SK-N-SH (cell line): Measurements from ENCODE around the gene MED12. TPM values are rescaled to one million over a fixed set of nuclear protein-coding genes. Genes with fewer than 3 reads are reported as not detected.

Source experiments
- CTCF ChIA-PET: fragments of 300-600, 350-600 bp; formaldehyde crosslinking; extraction: SDS; loops from one replicate; lab custom pipeline; 2021; lab: Yijun Ruan, JAX
- POLR2A ChIA-PET: fragments of 350-600 bp; sonication (Branson Sonifier 250); formaldehyde crosslinking; extraction: SDS; loops from one replicate; lab custom pipeline; 2020; ENCODE audit warnings: antibody characterized with exemption, inconsistent platforms; lab: Yijun Ruan, JAX
- DNase-seq: peaks from one replicate; pipeline ENCODE4 v3.0.0; 2012
- H2AFZ ChIP-seq: fragments of 200-600 bp; sonication (generic); 2 replicates; pipeline ENCODE4 v1.8.1; 2016; ENCODE audit warnings: antibody characterized with exemption, mild to moderate bottlenecking, low read depth
- H3F3A ChIP-seq: fragments of 200-600 bp; sonication (generic); replicated peaks from 2 replicates; pipeline ENCODE3; 2016; ENCODE audit warnings: antibody characterized with exemption, mild to moderate bottlenecking; ENCODE audit not compliant: insufficient read depth
- H3K27ac ChIP-seq, 2 experiments: fragments of 200-500 bp in 1 of 2; fragments of 200-600 bp in 1 of 2; sonication (Bioruptor generic) in 1 of 2; sonication (generic), shearing (Covaris generic) in 1 of 2; 2 replicates each; pipeline versions ENCODE4 v1.5.1 to v1.6.1; 2014 to 2016; ENCODE audit warnings: low read depth in 2 of 2, inconsistent platforms in 1 of 2, low read length in 1 of 2, mild to moderate bottlenecking in 1 of 2, mixed read lengths in 1 of 2
- H3K27me3 ChIP-seq: fragments of 200-600 bp; sonication (generic), shearing (Covaris generic); 2 replicates; pipeline ENCODE4 v1.6.1; 2016; ENCODE audit warnings: mixed run types; ENCODE audit not compliant: insufficient read depth
- H3K36me3 ChIP-seq, 2 experiments: fragments of 200-500 bp in 1 of 2; fragments of 200-600 bp in 1 of 2; sonication (Bioruptor generic) in 1 of 2; sonication (generic) in 1 of 2; replicated peaks in 1 of 2; 2 replicates each; pipeline versions ENCODE3 to v1.5.1; 2014 to 2016; ENCODE audit warnings: low read length in 1 of 2, mild to moderate bottlenecking in 1 of 2; ENCODE audit not compliant: insufficient read depth in 2 of 2, control insufficient read depth in 1 of 2
- H3K4me1 ChIP-seq, 2 experiments: fragments of 200-500 bp in 1 of 2; fragments of 200-600 bp in 1 of 2; sonication (Bioruptor generic) in 1 of 2; sonication (generic), shearing (Covaris generic) in 1 of 2; 2 replicates each; pipeline versions ENCODE4 v1.5.1 to v1.6.1; 2014 to 2016; ENCODE audit warnings: low read depth in 1 of 2, low read length in 1 of 2, mixed run types in 1 of 2; ENCODE audit not compliant: insufficient read depth in 2 of 2, control insufficient read depth in 1 of 2
- H3K4me2 ChIP-seq: fragments of 200-600 bp; sonication (generic), shearing (Covaris generic); 2 replicates; pipeline ENCODE4 v1.6.1; 2017; ENCODE audit warnings: mixed run types
- H3K4me3 ChIP-seq, 2 experiments: fragments of 200-500 bp in 1 of 2; fragments of 200-600 bp in 1 of 2; sonication (Bioruptor generic) in 1 of 2; sonication (generic), shearing (Covaris generic) in 1 of 2; 2 replicates each; pipeline versions ENCODE4 v1.5.1 to v1.8.1; 2014 to 2016; ENCODE audit warnings: low read depth in 2 of 2, inconsistent platforms in 1 of 2, low read length in 1 of 2, mild to moderate bottlenecking in 1 of 2, mixed read lengths in 1 of 2, moderate library complexity in 1 of 2
- H3K79me2 ChIP-seq: fragments of 200-600 bp; sonication (generic); 2 replicates; pipeline ENCODE4 v1.8.1; 2017; ENCODE audit warnings: mild to moderate bottlenecking; ENCODE audit not compliant: insufficient read depth
- H3K9ac ChIP-seq: fragments of 200-600 bp; sonication (generic); 2 replicates; pipeline ENCODE4 v1.6.1; 2017; ENCODE audit warnings: mixed run types
- H3K9me2 ChIP-seq: fragments of 200-600 bp; sonication (generic); 2 replicates; pipeline ENCODE4 v1.6.1; 2017; ENCODE audit warnings: mixed run types
- H3K9me3 ChIP-seq: fragments of 200-600 bp; sonication (generic); 2 replicates; pipeline ENCODE4 v1.6.1; 2017; ENCODE audit warnings: mixed run types, mild to moderate bottlenecking, moderate library complexity
- H4K20me1 ChIP-seq: fragments of 200-600 bp; sonication (generic); 2 replicates; pipeline ENCODE4 v1.6.1; 2017; ENCODE audit warnings: mild to moderate bottlenecking, mixed run types; ENCODE audit not compliant: insufficient read depth
- CHD2 ChIP-seq: fragments of 150-350 bp; IDR thresholded peaks from 2 replicates; pipeline ENCODE4 v1.6.1; 2018; ENCODE audit warnings: low read length; ENCODE audit not compliant: partially characterized antibody
- ELF1 ChIP-seq: IDR thresholded peaks from 2 replicates; pipeline ENCODE4 v1.4.0; 2012
- EP300 ChIP-seq, 2 experiments: IDR thresholded peaks; 2 replicates each; pipeline versions ENCODE4 v1.4.0 to v1.6.1; 2012; ENCODE audit warnings: borderline replicate concordance in 1 of 2, low read depth in 1 of 2, low read length in 1 of 2
- EZH2phosphoT487 ChIP-seq: fragments of 200-600 bp; sonication (generic); IDR thresholded peaks from 2 replicates; pipeline ENCODE4 v1.6.1; 2017; ENCODE audit warnings: low read depth, mixed run types, mild to moderate bottlenecking, antibody characterized with exemption, moderate library complexity, borderline replicate concordance
- FOSL2 ChIP-seq: IDR thresholded peaks from 2 replicates; pipeline ENCODE4 v1.4.0; 2012; ENCODE audit warnings: low read depth, mild to moderate bottlenecking, moderate library complexity, borderline replicate concordance
- FOXJ3 ChIP-seq: sonication (generic); formaldehyde crosslinking; IDR thresholded peaks from 2 replicates; pipeline ENCODE4 v1.5.1; 2020; ENCODE audit warnings: mild to moderate bottlenecking, missing genetic modification reagents
- FOXM1 ChIP-seq: IDR thresholded peaks from 2 replicates; pipeline ENCODE4 v1.4.0; 2012; ENCODE audit warnings: low read depth, mild to moderate bottlenecking
- GABPA ChIP-seq: IDR thresholded peaks from 2 replicates; pipeline ENCODE4 v1.4.0; 2012; ENCODE audit warnings: low read depth, mild to moderate bottlenecking
- GATA2 ChIP-seq: sonication (generic); formaldehyde crosslinking; IDR thresholded peaks from 2 replicates; pipeline ENCODE4 v1.5.0; 2020; ENCODE audit warnings: mild to moderate bottlenecking, missing genetic modification reagents
- JUND ChIP-seq: IDR thresholded peaks from 2 replicates; pipeline ENCODE4 v1.4.0; 2012
- MEF2A ChIP-seq: IDR thresholded peaks from 2 replicates; pipeline ENCODE4 v1.4.0; 2012; ENCODE audit warnings: low read depth, borderline replicate concordance
- MXI1 ChIP-seq: IDR thresholded peaks from 2 replicates; pipeline ENCODE4 v1.6.1; 2012; ENCODE audit warnings: mild to moderate bottlenecking, low read depth, low read length, improper control_type of control experiment
- NFIC ChIP-seq: IDR thresholded peaks from 2 replicates; pipeline ENCODE4 v1.4.0; 2012; ENCODE audit warnings: borderline replicate concordance
- POLR2AphosphoS5 ChIP-seq: IDR thresholded peaks from 2 replicates; pipeline ENCODE4 v1.6.1; 2012; ENCODE audit warnings: low read depth, low read length
- RCOR1 ChIP-seq: fragments of 150-350 bp; IDR thresholded peaks from 2 replicates; pipeline ENCODE4 v1.6.1; 2017; ENCODE audit warnings: antibody characterized with exemption, low read length
- RXRA ChIP-seq: IDR thresholded peaks from 2 replicates; pipeline ENCODE4 v1.4.0; 2012; ENCODE audit warnings: low read depth, mild to moderate bottlenecking, borderline replicate concordance
- SIN3A ChIP-seq: IDR thresholded peaks from 2 replicates; pipeline ENCODE4 v1.6.1; 2012; ENCODE audit warnings: low read depth, mild to moderate bottlenecking, low read length, moderate library complexity, borderline replicate concordance
- TAF1 ChIP-seq: IDR thresholded peaks from 2 replicates; pipeline ENCODE4 v1.6.1; 2012; ENCODE audit warnings: low read depth, mild to moderate bottlenecking, low read length, moderate library complexity, borderline replicate concordance
- TCF12 ChIP-seq: IDR thresholded peaks from 2 replicates; pipeline ENCODE4 v1.4.0; 2012
- USF1 ChIP-seq: IDR thresholded peaks from 2 replicates; pipeline ENCODE4 v1.4.0; 2012; ENCODE audit warnings: low read depth, borderline replicate concordance
- YY1 ChIP-seq: IDR thresholded peaks from 2 replicates; pipeline ENCODE4 v1.4.0; 2012; ENCODE audit warnings: low read depth, mild to moderate bottlenecking
- ZBTB33 ChIP-seq: IDR thresholded peaks from 2 replicates; pipeline ENCODE4 v1.4.0; 2012; ENCODE audit warnings: low read depth, borderline replicate concordance
- WGBS: methylation state at CpG from one replicate; pipeline ENCODE4 v1.1.6; 2017; ENCODE audit warnings: low lambda C conversion rate; 5-methylcytosine and 5-hydroxymethylcytosine counted together
- polyA plus RNA-seq, 3 experiments: library from polyadenylated mRNA; depleted of rRNA; stranded (reverse); fragments of >200 nt; gene quantifications; 2 replicates each; pipeline ENCODE4 v1.2.3, GENCODE V29; 2012

The MED12 gene
- polyA plus RNA-seq, 1 of the 3 experiments (the other 2 are of a cell fraction) = 18.5 TPM

DNA sequence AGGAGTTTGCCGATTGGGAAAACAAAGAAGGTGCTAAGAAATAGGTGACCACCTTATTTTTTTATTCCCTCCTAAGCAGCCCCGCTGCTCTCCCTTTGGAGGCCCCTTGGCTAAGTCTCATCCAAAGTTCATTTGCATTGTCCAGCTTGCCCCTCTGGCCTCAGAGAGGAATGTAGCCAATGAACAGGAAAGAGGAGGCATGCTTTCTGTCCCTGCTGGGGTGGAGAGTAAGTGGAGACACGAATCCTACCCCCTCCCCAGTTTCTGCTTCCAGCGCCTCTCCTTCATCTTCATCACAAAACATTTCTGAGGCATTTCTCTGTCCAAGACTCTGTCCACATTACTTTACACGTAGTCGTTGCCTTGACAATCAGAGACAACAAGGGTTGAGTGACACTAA is 64.9 kb downstream of the MED12 start:
- H3K4me3 ChIP-seq = no peak overlapping the region
- ChIA-PET POLR2A (no interaction called here), CTCF (interaction anchor here (2.4 kb wide), 1 partner anchor 54 kb away, joined by 5 read pairs; no protein-coding TSS in a partner anchor)
- H3K36me3 ChIP-seq = no peaks in the 10 kb centered on the region
- peak overlapping the region; percentile 93; the same call in 1 of the 2 replicates for H2AFZ ChIP-seq
- no peak overlapping the region for H3K4me2 ChIP-seq
- H4K20me1 ChIP-seq = no peaks in the 10 kb centered on the region
- no peaks in the 10 kb centered on the region for H3K79me2 ChIP-seq
- no peak overlapping the region for H3K9ac ChIP-seq
- H3F3A ChIP-seq = peaks cover 6% of the 10 kb centered on the region
- no peaks in the 10 kb centered on the region; the same call in 1 of the 2 replicates for H3K27me3 ChIP-seq
- H3K27ac ChIP-seq = no peak overlapping the region
- no peaks in the 10 kb centered on the region for H3K9me3 ChIP-seq
- peaks cover 0 to 8% of the 10 kb centered on the region in 2 experiments; a peak in 1 of 4 replicates for H3K4me1 ChIP-seq
- no peaks in the 10 kb centered on the region for H3K9me2 ChIP-seq
- DNase-seq = no peak
- WGBS = 56% methylated on average over 6 of the region's 6 CpGs
- no peak for TF ChIP-seq YY1
- no peak for TF ChIP-seq EZH2phosphoT487
- TF ChIP-seq FOXM1 = no peak
- no peak for TF ChIP-seq NFIC
- no peak for TF ChIP-seq ZBTB33
- TF ChIP-seq JUND = no peak
- TF ChIP-seq GATA2 = no peak
- TF ChIP-seq ELF1 = no peak
- no peak for TF ChIP-seq CHD2
- no peak for TF ChIP-seq RCOR1
- no peak for TF ChIP-seq MXI1
- TF ChIP-seq USF1 = no peak
- no peak for TF ChIP-seq TCF12
- TF ChIP-seq GABPA = no peak
- no peak for TF ChIP-seq RXRA
- no peak for TF ChIP-seq TAF1
- no peak for TF ChIP-seq POLR2AphosphoS5
- no peak for TF ChIP-seq MEF2A
- TF ChIP-seq, all 33 proteins: peak for 0

DNA sequence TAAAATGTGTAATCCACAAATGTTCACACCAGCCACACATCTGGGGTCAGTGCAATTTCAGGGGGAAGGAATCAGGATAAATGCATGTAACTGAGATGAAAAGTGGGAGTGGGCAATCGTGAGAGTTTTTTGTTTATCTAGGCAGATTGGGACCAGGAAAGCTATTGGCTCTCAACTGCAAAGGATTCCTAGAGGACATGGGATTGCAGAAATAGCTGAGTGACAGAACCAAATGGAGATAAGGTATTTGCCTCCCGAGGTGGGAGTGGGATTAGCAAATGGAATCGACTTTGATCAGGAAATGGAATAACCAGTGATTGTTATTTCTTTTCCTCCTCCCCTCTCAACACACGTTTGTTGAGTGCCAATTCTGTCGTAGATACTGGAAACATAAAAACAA is 65.7 kb downstream of the MED12 start:
- no peaks in the 10 kb centered on the region for H3K36me3 ChIP-seq
- POLR2A ChIA-PET = no interaction called here
- peaks cover 0 to 8% of the 10 kb centered on the region in 2 experiments; a peak in 1 of 4 replicates for H3K4me1 ChIP-seq
- WGBS = 41% methylated on average over 5 of the region's 5 CpGs
- H3K4me2 ChIP-seq = no peak overlapping the region
- H4K20me1 ChIP-seq = no peaks in the 10 kb centered on the region
- no peaks in the 10 kb centered on the region for H3K9me3 ChIP-seq
- no peak overlapping the region for H3K4me3 ChIP-seq
- TF ChIP-seq SIN3A (no peak), MEF2A (no peak), EP300 (IDR thresholded peaks at IDR 0.05; ENCODE audit: borderline replicate concordance in 1 of 2, low read depth in 1 of 2, low read length in 1 of 2) (no peak), POLR2AphosphoS5 (no peak), FOSL2 (no peak), FOXJ3 (CRISPR knock-in tag) (no peak), USF1 (no peak)
- DNase-seq = no peak
- H2AFZ ChIP-seq = no peak overlapping the region
- H3K27ac ChIP-seq = no peak overlapping the region
- H3K9me2 ChIP-seq = no peaks in the 10 kb centered on the region
- CTCF ChIA-PET = interaction anchor here (1.5 to 2.4 kb wide), 2 partner anchors 11 to 55 kb away, joined by 4 to 5 read pairs; no protein-coding TSS in a partner anchor
- no peak overlapping the region for H3K9ac ChIP-seq
- no peaks in the 10 kb centered on the region for H3K79me2 ChIP-seq
- peaks cover 6% of the 10 kb centered on the region for H3F3A ChIP-seq
- H3K27me3 ChIP-seq = no peaks in the 10 kb centered on the region; the same call in 1 of the 2 replicates
